ENCODE data around the gene DLG5.

DLG5 gene

DNA sequence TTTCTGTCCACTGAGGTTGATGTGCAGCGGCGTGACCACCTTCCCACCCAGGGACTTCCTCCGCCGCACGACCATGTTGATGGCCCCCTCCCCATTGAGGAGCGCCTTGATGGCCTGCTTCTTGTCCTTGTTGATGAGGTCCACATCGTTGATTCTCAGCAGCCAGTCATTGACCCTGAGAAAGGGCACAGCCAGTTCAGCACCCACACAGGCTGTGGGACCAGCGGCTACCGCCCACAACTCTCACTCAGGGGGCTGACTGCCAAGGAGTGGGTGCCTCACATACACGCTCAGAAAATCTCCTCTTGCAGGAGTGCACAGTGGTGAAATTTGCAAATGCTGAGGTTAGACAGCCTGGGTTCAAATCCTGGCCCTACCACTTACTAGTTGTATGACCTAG lies 97.2 kb downstream of the DLG5 start:
- TF ChIP-seq, protein P1, sequence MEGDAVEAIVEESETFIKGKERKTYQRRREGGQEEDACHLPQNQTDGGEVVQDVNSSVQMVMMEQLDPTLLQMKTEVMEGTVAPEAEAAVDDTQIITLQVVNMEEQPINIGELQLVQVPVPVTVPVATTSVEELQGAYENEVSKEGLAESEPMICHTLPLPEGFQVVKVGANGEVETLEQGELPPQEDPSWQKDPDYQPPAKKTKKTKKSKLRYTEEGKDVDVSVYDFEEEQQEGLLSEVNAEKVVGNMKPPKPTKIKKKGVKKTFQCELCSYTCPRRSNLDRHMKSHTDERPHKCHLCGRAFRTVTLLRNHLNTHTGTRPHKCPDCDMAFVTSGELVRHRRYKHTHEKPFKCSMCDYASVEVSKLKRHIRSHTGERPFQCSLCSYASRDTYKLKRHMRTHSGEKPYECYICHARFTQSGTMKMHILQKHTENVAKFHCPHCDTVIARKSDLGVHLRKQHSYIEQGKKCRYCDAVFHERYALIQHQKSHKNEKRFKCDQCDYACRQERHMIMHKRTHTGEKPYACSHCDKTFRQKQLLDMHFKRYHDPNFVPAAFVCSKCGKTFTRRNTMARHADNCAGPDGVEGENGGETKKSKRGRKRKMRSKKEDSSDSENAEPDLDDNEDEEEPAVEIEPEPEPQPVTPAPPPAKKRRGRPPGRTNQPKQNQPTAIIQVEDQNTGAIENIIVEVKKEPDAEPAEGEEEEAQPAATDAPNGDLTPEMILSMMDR (conservative IDR thresholded peaks at IDR 0.05; ENCODE audit: low read depth) = no peak
- peak overlapping the region; percentile 15; the same call in 1 of the 2 replicates for H3K27ac ChIP-seq
- CTCF ChIA-PET = no interaction called here
- DNase-seq (ENCODE audit: low spot score) = no peak
- POLR2A ChIA-PET (ENCODE audit: low non-redundant PET) = no interaction called here

DNA sequence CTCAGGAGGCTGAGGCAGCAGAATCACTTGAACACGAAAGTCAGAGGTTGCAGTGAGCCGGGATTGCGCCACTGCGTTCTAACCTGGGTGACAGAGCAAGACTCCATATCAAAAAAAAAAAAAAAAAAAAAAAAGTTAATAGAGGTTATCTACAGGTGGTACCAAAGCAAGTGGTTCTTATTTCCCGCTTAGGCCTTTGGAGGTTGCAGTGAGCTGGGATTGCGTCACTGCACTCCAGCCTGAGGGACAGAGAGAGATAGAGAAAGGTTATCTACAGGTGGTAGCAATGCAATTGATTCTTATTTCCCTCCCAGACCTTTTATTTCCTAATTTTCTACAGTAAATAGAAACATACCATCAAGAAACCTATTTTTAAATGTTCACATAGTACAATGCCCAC lies 98.2 kb downstream of the DLG5 start:
- H3K27ac ChIP-seq = no peak overlapping the region
- TF ChIP-seq, protein P1 (conservative IDR thresholded peaks at IDR 0.05; ENCODE audit: low read depth) = no peak
- ChIA-PET CTCF (interaction anchor here (0.7 kb wide), 1 partner anchor 68 kb away, joined by 4 read pairs; no protein-coding TSS in a partner anchor), POLR2A (ENCODE audit: low non-redundant PET) (no interaction called here)
- DNase-seq (ENCODE audit: low spot score) = no peak

DNA sequence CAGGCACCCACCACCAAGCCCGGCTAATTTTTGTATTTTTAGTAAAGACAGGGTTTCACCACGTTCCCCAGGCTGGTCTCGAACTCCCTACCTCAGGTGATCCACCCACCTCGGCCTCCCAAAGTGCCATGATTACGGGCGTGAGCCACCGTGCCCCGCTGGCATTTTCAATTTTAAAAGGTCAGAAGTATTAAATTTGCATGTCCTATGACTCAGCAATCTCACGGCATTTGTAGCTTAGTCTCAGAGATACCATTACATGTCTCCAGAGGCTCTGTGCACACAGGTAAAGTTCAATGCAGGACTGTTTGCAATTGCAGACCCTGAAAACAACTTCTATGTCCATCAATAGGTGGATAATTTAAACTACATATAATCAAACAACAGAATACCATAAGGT lies 99.2 kb downstream of the DLG5 start:
- CTCF ChIA-PET = no interaction called here
- DNase-seq (ENCODE audit: low spot score) = no peak
- POLR2A ChIA-PET (ENCODE audit: low non-redundant PET) = no interaction called here
- H3K27ac ChIP-seq = peak overlapping the region; percentile 52
- TF ChIP-seq, protein P1 (conservative IDR thresholded peaks at IDR 0.05; ENCODE audit: low read depth) = no peak

GRCh38 chr10:77825965-77826364 lies 100.6 kb downstream of the DLG5 start:
- CTCF ChIA-PET = no interaction called here
- TF ChIP-seq, protein P1 (conservative IDR thresholded peaks at IDR 0.05; ENCODE audit: low read depth) = no peak
- DNase-seq (ENCODE audit: low spot score) = no peak
- H3K27ac ChIP-seq = peak overlapping the region; percentile 37
- POLR2A ChIA-PET (ENCODE audit: low non-redundant PET) = no interaction called here

DNA sequence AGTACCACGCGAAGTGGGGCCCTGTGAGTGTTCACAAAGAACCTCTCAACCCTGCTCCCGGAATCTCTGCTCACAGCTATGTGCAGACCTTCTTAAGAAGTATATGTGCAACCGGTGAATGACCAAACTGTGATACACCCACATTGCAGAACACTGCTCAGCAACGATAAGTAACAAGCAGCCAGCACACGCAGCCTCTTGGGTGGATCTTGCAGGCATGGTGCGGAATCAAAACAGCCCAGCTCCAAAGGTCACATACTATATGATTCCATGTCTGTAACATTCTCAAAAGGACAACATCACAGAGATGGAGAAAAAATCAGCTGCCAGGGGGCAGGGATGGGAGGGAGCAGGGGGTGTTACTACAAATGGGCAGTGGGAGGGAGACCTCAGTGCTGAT lies 101.6 kb downstream of the DLG5 start:
- ChIA-PET POLR2A (ENCODE audit: low non-redundant PET) (no interaction called here), CTCF (interaction anchor here (0.7 kb wide), 1 partner anchor 793 kb away, joined by 4 read pairs; no protein-coding TSS in a partner anchor)
- TF ChIP-seq, protein P1 (conservative IDR thresholded peaks at IDR 0.05; ENCODE audit: low read depth) = no peak
- no peak for DNase-seq (ENCODE audit: low spot score)
- peak overlapping the region; percentile 35; the same call in 1 of the 2 replicates for H3K27ac ChIP-seq

- no peak for DNase-seq (ENCODE audit: low spot score)
- TF ChIP-seq, protein P1 (conservative IDR thresholded peaks at IDR 0.05; ENCODE audit: low read depth) = no peak
- ChIA-PET POLR2A (ENCODE audit: low non-redundant PET) (no interaction called here), CTCF (no interaction called here)
- H3K27ac ChIP-seq = peak overlapping the region; percentile 35
These were observed 102.6 kb downstream of the DLG5 start for GRCh38 chr10:77823811-77824542.
